GM04503 (cell line): ENCODE measurements around the gene KIFC1.

ENCODE experiments used
- DNase-seq: peaks from one replicate; pipeline ENCODE4 v3.0.0-alpha.2; 2012; ENCODE audit warnings: low read depth

Gene KIFC1

GRCh38 chr6:33410711-33411631 lies 19.3 kb downstream of the KIFC1 start, which contains the start of gene PHF1:
Gene PHF1 (plus strand): TSS chr6:33411014. CDS start chr6:33412264, 1,250 bp downstream.
- DNase-seq: peak; percentile 43

GRCh38 chr6:33411632-33412005 lies 20.0 kb downstream of the KIFC1 start:
- DNase-seq: no peak

- DNase-seq: no peak
Observed at GRCh38 chr6:33412140-33413009, 20.8 kb downstream of the KIFC1 start.

- no peak for DNase-seq
Observed at GRCh38 chr6:33413241-33414120, 21.9 kb downstream of the KIFC1 start.

- DNase-seq: no peak
Observed at GRCh38 chr6:33414592-33415271, 23.1 kb downstream of the KIFC1 start.

GRCh38 chr6:33415831-33416230 lies 24.2 kb downstream of the KIFC1 start:
- no peak for DNase-seq

- no peak for DNase-seq
Observed at GRCh38 chr6:33416386-33417127, 24.9 kb downstream of the KIFC1 start.

GRCh38 chr6:33417128-33417902 lies 25.7 kb downstream of the KIFC1 start:
- peak; percentile 65 for DNase-seq

- peak; percentile 98 for DNase-seq
Observed at GRCh38 chr6:33417903-33418689, 26.5 kb downstream of the KIFC1 start, which contains the start of gene CUTA. Gene CUTA (minus strand): TSS chr6:33418107. CDS start chr6:33418000, 107 bp downstream.

- no peak for DNase-seq
Observed at GRCh38 chr6:33418690-33419291, 27.2 kb downstream of the KIFC1 start.

GRCh38 chr6:33419580-33420490 lies 28.2 kb downstream of the KIFC1 start, which contains the start of gene SYNGAP1:
Gene SYNGAP1 (plus strand): TSS chr6:33420065. CDS start chr6:33420265, 200 bp downstream.
- no peak for DNase-seq

- DNase-seq: no peak
Observed at GRCh38 chr6:33420491-33421343, 29.1 kb downstream of the KIFC1 start.

- DNase-seq: no peak
Observed at GRCh38 chr6:33421344-33421643, 29.7 kb downstream of the KIFC1 start.

- DNase-seq: no peak
Observed at GRCh38 chr6:33423777-33424176, 32.2 kb downstream of the KIFC1 start.

- DNase-seq: no peak
Observed at GRCh38 chr6:33424855-33425667, 33.4 kb downstream of the KIFC1 start.
